SK-N-SH (cell line): ENCODE results near the gene DTX1.

Experiments
- CTCF ChIP-seq: fragments of 200-600 bp; sonication (generic); IDR thresholded peaks from 2 replicates; pipeline ENCODE4 v1.6.1; 2017; ENCODE audit warnings: antibody characterized with exemption, mild to moderate bottlenecking, moderate library complexity
- EP300 ChIP-seq, 2 experiments: IDR thresholded peaks; 2 replicates each; pipeline versions ENCODE4 v1.4.0 to v1.6.1; 2012; ENCODE audit warnings: borderline replicate concordance in 1 of 2, low read depth in 1 of 2, low read length in 1 of 2
- MAX ChIP-seq: IDR thresholded peaks from 2 replicates; pipeline ENCODE4 v1.4.0; 2012; ENCODE audit warnings: low read depth
- POLR2AphosphoS5 ChIP-seq: IDR thresholded peaks from 2 replicates; pipeline ENCODE4 v1.6.1; 2012; ENCODE audit warnings: low read depth, low read length
- REST ChIP-seq: IDR thresholded peaks from 2 replicates; pipeline ENCODE4 v1.6.1; 2012; ENCODE audit warnings: mild to moderate bottlenecking, low read depth, low read length, moderate library complexity
- RXRA ChIP-seq: IDR thresholded peaks from 2 replicates; pipeline ENCODE4 v1.4.0; 2012; ENCODE audit warnings: low read depth, mild to moderate bottlenecking, borderline replicate concordance
- TCF12 ChIP-seq: IDR thresholded peaks from 2 replicates; pipeline ENCODE4 v1.4.0; 2012
- TEAD4 ChIP-seq: IDR thresholded peaks from 2 replicates; pipeline ENCODE4 v1.4.0; 2012; ENCODE audit warnings: mild to moderate bottlenecking, borderline replicate concordance; ENCODE audit not compliant: insufficient read depth
- USF2 ChIP-seq: fragments of 150-350 bp; IDR thresholded peaks from 2 replicates; pipeline ENCODE4 v1.6.1; 2017; ENCODE audit warnings: antibody characterized with exemption, low read length, low read depth, borderline replicate concordance

- TF ChIP-seq MAX: no peak
- TF ChIP-seq POLR2AphosphoS5: no peak
- TF ChIP-seq EP300 (IDR thresholded peaks at IDR 0.05; ENCODE audit: borderline replicate concordance in 1 of 2, low read depth in 1 of 2, low read length in 1 of 2): no peak
- TF ChIP-seq CTCF: no peak
- no peak for TF ChIP-seq RXRA
- TF ChIP-seq TEAD4: no peak
- no peak for TF ChIP-seq USF2
- TF ChIP-seq REST: no peak
- no peak for TF ChIP-seq TCF12
Observed at GRCh38 chr12:113061061-113061694, 4.6 kb downstream of the DTX1 start.
